ENCODE measurements around the gene TFAP2A.

Gene TFAP2A

DNA sequence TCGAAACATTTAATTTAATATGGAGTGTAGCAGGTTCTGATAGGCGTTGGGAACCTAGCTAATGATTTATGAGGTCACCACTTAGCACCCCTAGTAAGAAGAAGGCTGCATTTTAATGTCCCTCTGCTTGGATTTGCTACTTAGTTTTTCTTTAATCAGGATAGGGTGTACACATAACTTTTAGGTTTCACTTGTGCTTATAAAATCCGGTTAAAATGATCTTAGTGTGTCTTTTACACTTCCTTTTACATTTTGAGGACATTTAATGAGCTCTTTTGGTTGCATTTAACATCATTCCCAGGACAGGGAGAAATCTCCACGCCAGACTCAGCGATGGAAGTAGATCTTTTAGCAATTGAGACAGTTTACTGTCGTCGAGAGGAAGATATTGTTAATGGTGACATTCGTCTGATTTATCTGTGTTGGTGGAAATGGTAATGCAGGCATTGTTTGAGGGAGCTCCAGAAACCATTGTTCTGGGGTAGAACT is 5.6 kb downstream of the TFAP2A start:
- ChIA-PET POLR2A (interaction anchor here (1.0 to 8.7 kb wide), 3 partner anchors 9 to 17 kb away, joined by 6 to 143 read pairs (median 11); no protein-coding TSS in a partner anchor), CTCF (interaction anchor here (1.4 kb wide), 1 partner anchor 14 kb away, joined by 3 read pairs; no protein-coding TSS in a partner anchor)
- no peak for DNase-seq (ENCODE audit: extremely low spot score)
- no peak for TF ChIP-seq ARNT (IDR thresholded peaks at IDR 0.05)
- no peak for TF ChIP-seq L3MBTL2 (conservative IDR thresholded peaks at IDR 0.05)
- TF ChIP-seq CTBP1 (IDR thresholded peaks at IDR 0.05; ENCODE audit: borderline replicate concordance): 0 out of 2 replicates have a peak, but pooled peaks have one; percentile 29
- no peak for TF ChIP-seq FOXK2 (IDR thresholded peaks at IDR 0.05)
- TF ChIP-seq, protein P1, sequence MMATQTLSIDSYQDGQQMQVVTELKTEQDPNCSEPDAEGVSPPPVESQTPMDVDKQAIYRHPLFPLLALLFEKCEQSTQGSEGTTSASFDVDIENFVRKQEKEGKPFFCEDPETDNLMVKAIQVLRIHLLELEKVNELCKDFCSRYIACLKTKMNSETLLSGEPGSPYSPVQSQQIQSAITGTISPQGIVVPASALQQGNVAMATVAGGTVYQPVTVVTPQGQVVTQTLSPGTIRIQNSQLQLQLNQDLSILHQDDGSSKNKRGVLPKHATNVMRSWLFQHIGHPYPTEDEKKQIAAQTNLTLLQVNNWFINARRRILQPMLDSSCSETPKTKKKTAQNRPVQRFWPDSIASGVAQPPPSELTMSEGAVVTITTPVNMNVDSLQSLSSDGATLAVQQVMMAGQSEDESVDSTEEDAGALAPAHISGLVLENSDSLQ (IDR thresholded peaks at IDR 0.05): peak; percentile 87
- TF ChIP-seq NFRKB (IDR thresholded peaks at IDR 0.05): no peak

DNA sequence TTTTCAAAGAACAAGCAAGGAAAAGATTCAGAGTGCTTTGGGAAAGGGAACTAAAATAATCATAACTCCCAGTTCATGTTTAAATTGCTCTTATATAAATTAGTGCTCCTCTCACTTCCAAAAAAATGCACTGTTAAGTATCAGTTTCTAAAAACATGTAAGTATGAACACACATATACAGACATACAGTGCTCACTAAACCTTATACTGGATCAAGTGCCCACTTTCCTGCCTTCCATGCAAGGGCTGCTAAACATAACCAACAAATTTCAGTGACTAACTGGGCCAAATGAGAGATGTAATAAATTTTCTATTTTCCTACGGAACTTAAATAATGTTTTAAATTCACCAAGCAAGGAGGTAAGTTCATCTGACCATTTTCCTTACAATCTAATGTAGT is 6.4 kb downstream of the TFAP2A start:
- no peak for DNase-seq (ENCODE audit: extremely low spot score)
- TF ChIP-seq FOXA1 (IDR thresholded peaks at IDR 0.05) (no peak), BHLHE40 (IDR thresholded peaks at IDR 0.05; ENCODE audit: borderline replicate concordance) (no peak), ELF4 (IDR thresholded peaks at IDR 0.05) (no peak), NFRKB (IDR thresholded peaks at IDR 0.05) (no peak), ARNT (IDR thresholded peaks at IDR 0.05) (no peak), FOXK2 (IDR thresholded peaks at IDR 0.05) (no peak), L3MBTL2 (conservative IDR thresholded peaks at IDR 0.05) (no peak)
- TF ChIP-seq, protein P1 (IDR thresholded peaks at IDR 0.05): no peak; the same call in 1 of the 2 replicates
- POLR2A ChIA-PET: interaction anchor here (2.4 to 8.7 kb wide), 2 partner anchors 11 to 17 kb away, joined by 11 to 143 read pairs; no protein-coding TSS in a partner anchor
- CTCF ChIA-PET: interaction anchor here (1.4 kb wide), 1 partner anchor 15 kb away, joined by 3 read pairs; no protein-coding TSS in a partner anchor

DNA sequence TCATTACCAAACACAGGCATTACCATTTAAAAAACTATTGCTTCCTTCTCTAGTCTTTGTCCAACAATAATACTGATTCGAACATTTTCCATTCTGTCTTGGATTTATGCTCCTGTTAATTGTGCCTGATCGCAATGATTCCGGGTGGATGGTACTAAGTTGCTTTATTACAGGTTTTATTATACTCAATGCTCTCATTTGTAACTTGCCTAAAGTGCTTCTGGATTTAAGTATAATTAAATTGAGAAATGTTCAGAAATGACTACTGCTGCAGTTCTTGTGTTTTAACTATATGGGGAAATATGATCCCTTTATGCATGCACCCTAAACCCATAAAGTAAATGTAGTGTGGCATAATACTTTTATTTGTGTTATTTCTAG is 7.2 kb downstream of the TFAP2A start:
- TF ChIP-seq, protein P1 (IDR thresholded peaks at IDR 0.05): peak; percentile 87
- TF ChIP-seq ZNF384 (IDR thresholded peaks at IDR 0.05) (no peak), NFRKB (IDR thresholded peaks at IDR 0.05) (no peak), CTBP1 (IDR thresholded peaks at IDR 0.05; ENCODE audit: borderline replicate concordance) (peak; percentile 96), SUZ12 (IDR thresholded peaks at IDR 0.05) (no peak), FOXM1 (IDR thresholded peaks at IDR 0.05; ENCODE audit: borderline replicate concordance) (peak; percentile 55; the same call in 1 of the 2 replicates), TARDBP (IDR thresholded peaks at IDR 0.05) (0 out of 2 replicates have a peak, but pooled peaks have one; percentile 33), LEF1 (IDR thresholded peaks at IDR 0.05; ENCODE audit: borderline replicate concordance) (peak; percentile 93; the same call in 1 of the 2 replicates), ARNT (IDR thresholded peaks at IDR 0.05) (peak; percentile 80)
- ChIA-PET POLR2A (interaction anchor here (2.0 kb wide), 1 partner anchor 10 kb away, joined by 6 read pairs; no protein-coding TSS in a partner anchor), CTCF (no interaction called here)
- DNase-seq (ENCODE audit: extremely low spot score): no peak

DNA sequence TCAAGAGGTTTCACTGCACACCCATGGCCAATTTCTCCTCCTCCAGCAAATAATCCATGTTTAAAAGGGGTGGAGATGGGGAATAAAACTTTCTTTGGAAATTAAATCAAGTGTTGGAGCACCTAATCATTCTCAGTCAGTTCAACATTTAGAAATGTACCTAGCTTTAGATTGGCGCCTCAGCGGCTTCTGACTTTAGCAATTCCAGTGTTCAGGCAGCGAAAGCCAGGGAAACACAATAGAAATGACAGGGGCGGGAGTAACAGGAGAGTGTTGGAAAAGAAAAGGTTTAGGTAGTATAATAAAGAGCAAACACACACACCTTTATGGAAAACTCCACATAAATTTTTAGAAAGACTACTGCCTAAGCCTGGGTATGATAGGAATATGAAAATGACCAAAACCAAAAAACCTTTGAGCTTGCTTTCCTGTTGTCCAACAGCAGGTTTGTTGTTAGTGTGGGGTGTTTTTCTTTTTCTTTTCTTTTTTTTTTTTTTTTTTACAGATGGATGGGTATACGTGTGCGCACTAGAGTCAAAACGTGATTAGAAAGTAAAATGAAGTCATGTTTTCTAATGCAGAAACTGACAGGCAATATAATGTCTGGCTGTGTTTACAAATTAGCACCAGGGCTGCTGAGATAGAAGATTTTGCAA is 7.7 kb downstream of the TFAP2A start:
- no peak for DNase-seq (ENCODE audit: extremely low spot score)
- ChIA-PET POLR2A (interaction anchor here (2.0 to 3.4 kb wide), 2 partner anchors 7 to 11 kb away, joined by 6 to 52 read pairs; partner anchors contain the start of gene TFAP2A), CTCF (no interaction called here)
- TF ChIP-seq SP1 (IDR thresholded peaks at IDR 0.05) (no peak), ZNF384 (IDR thresholded peaks at IDR 0.05) (peak; percentile 89)

DNA sequence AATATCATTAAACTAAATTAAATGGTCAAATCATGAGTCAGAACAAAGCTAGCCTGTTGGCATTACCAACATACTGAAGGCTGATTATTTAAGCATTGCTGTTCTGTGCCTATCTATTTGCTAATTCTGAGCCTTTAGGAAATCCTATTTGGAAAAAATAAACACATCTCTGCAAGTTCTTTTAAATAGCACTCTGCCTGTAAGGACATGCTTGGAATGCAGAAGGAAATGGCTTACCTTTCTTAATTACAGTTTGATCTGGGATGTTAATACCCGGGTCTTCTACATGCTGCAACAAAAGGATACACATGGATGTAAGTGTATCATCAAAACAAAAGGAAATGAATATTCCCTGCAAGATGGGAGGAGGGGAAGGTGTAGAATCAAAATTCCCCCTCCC is 8.3 kb downstream of the TFAP2A start:
- DNase-seq (ENCODE audit: extremely low spot score): no peak
- CTCF ChIA-PET: no interaction called here
- POLR2A ChIA-PET: interaction anchor here (2.0 to 3.4 kb wide), 2 partner anchors 8 to 11 kb away, joined by 6 to 52 read pairs; partner anchors contain the start of gene TFAP2A
- TF ChIP-seq FOXA1 (IDR thresholded peaks at IDR 0.05): no peak
- TF ChIP-seq NFRKB (IDR thresholded peaks at IDR 0.05): no peak

DNA sequence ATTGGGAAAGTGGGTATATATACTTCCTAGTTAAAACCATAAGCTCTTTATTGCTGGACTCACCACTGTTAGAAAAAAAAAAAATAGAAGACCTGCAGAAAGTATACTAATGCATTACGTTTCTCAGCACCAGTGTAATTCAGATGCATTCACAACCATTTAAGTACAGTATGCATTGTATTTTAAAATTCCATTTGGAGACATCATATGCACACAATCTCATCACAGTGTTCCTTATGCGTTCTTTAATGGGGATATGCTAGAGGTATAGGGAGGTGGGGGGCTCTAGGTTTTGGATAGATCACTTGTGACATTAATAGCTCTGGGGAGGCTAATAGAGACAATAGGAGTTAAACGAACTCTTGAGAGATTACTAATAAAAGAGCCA is 9.4 kb downstream of the TFAP2A start:
- ChIA-PET POLR2A (interaction anchor here (1.1 to 3.4 kb wide), 3 partner anchors 9 to 14 kb away, joined by 4 to 52 read pairs (median 6); partner anchors contain the start of gene TFAP2A), CTCF (interaction anchor here (0.6 to 0.9 kb wide), 3 partner anchors 10 to 638 kb away, joined by 3 to 4 read pairs (median 4); partner anchors contain the start of gene TFAP2A)
- TF ChIP-seq BHLHE40 (IDR thresholded peaks at IDR 0.05; ENCODE audit: borderline replicate concordance) (no peak), ZNF384 (IDR thresholded peaks at IDR 0.05) (peak; percentile 44)
- TF ChIP-seq, protein P1 (IDR thresholded peaks at IDR 0.05): 0 out of 2 replicates have a peak, but pooled peaks have one; percentile 5
- no peak for DNase-seq (ENCODE audit: extremely low spot score)
